ENCODE data around the gene ERCC6L.

The ERCC6L gene

DNA sequence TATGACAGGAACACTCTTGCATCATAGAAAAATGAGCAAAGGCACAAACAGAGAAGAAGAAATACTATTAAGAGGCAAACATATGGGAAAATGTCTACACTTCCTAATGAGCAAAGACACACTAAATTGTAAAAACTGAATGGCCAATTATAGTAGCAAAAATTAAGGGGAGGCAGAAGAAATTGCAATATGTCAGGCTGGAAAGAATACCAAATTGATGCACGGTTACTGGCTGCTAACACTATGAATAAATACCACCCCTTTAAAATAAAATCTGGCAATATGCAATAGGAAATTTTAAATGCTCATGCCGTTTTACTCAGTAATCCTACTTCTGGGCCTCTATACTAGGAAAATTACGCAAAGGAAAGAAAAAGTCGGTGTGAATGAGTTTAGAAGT is 73.3 kb downstream of the ERCC6L start:
- no peak for DNase-seq

DNA sequence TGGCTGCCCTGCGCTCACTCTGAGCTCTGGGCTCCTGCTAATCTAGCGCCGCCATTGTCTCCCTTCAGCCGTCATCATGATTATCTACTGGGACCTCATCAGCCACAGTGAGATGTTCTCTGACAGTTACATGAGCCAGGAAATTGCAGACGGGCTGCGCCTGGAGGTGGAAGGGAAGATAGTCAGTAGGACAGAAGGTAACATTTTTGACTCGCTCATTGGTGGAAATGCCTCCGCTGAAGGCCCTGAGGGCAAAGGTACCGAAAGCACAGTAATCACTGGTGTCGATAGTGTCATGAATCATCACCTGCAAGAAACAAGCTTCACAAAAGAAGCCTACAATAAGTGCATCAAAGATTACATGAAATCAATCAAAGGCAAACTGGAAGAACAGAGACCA is 79.1 kb downstream of the ERCC6L start:
- no peak for DNase-seq

DNA sequence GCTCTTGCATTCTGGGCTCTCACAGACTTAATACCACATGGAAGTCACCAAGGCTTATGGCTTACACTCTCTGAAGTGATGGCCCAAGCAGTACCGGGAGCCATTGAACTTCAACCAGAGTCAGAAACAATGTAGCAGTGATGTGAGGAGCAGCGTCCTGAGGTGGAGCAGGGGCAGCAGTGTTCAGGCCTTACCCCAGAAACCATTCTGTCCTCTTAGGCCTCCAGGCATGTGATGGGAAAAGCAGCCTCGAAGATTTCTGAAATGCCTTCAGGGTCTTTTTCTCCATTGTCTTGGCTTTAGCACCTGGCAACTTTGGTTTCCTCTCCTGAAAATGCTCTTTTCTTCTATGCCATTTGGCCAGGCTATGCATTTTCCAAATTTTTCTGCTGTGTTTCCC is 80.1 kb downstream of the ERCC6L start:
- DNase-seq, result no peak

All from activated CD4-positive, alpha-beta T cell treated with anti-CD3 and anti-CD28 coated beads for 4 hours (primary cell).